Astrocyte (in vitro differentiated cells and primary cell): ENCODE results near the gene CERT1. TPM values are rescaled to one million over a fixed set of nuclear protein-coding genes. Genes with fewer than 3 reads are reported as not detected.
"Not testable (repeated sequence)": the region's sequence is repeated elsewhere in the genome, so short reads cannot be mapped to it uniquely, and the experiment has no call there.

Experiments used
- DNase-seq: peaks from one replicate; pipeline ENCODE4 v3.0.0-alpha.2; 2010; ENCODE audit warnings: low read depth
- FAIRE-seq: peaks from 2 replicates; lab custom pipeline; 2011; peaks lifted over from hg19 to GRCh38; lab: Jason Lieb, UNC
- H2AFZ ChIP-seq: 2 replicates; pipeline ENCODE4 v1.6.0; 2012; ENCODE audit warnings: low read depth, low read length, inconsistent platforms
- H3K27ac ChIP-seq: 2 replicates; pipeline ENCODE4 v1.5.1; 2011; ENCODE audit warnings: low read depth, low read length, inconsistent platforms
- H3K27me3 ChIP-seq: 2 replicates; pipeline ENCODE4 v1.6.0; 2011; ENCODE audit warnings: low read length, inconsistent platforms; ENCODE audit not compliant: insufficient read depth
- H3K36me3 ChIP-seq: 2 replicates; pipeline ENCODE4 v1.5.1; 2011; ENCODE audit warnings: low read length, inconsistent platforms; ENCODE audit not compliant: insufficient read depth
- H3K4me1 ChIP-seq: 2 replicates; pipeline ENCODE4 v1.5.1; 2011; ENCODE audit warnings: low read length, inconsistent platforms; ENCODE audit not compliant: insufficient read depth
- H3K4me2 ChIP-seq: 2 replicates; pipeline ENCODE4 v1.6.0; 2012; ENCODE audit warnings: low read length, inconsistent platforms
- H3K4me3 ChIP-seq: 2 replicates; pipeline ENCODE4 v1.5.1; 2011; ENCODE audit warnings: low read depth, mild to moderate bottlenecking, low read length, inconsistent platforms; ENCODE audit not compliant: insufficient read depth
- H3K79me2 ChIP-seq: 2 replicates; pipeline ENCODE4 v1.6.0; 2012; ENCODE audit warnings: mild to moderate bottlenecking, low read length, inconsistent platforms; ENCODE audit not compliant: insufficient read depth
- H3K9ac ChIP-seq: 2 replicates; pipeline ENCODE4 v1.6.0; 2012; ENCODE audit warnings: mild to moderate bottlenecking, low read length, inconsistent platforms
- H3K9me3 ChIP-seq: 2 replicates; pipeline ENCODE4 v1.5.1; 2012; ENCODE audit warnings: low read depth, mild to moderate bottlenecking, low read length, inconsistent platforms; ENCODE audit not compliant: insufficient read depth
- H4K20me1 ChIP-seq: 2 replicates; pipeline ENCODE4 v1.6.0; 2012; ENCODE audit warnings: low read length, inconsistent platforms; ENCODE audit not compliant: insufficient read depth
- H3K27ac Mint-ChIP-seq: one replicate; pipeline ENCODE4 v1.8.0; 2021; ENCODE audit warnings: mild to moderate bottlenecking, mixed read lengths; ENCODE audit not compliant: unreplicated experiment
- H3K27me3 Mint-ChIP-seq: one replicate; pipeline ENCODE4 v1.8.0; 2021; ENCODE audit warnings: low read depth, mixed read lengths; ENCODE audit not compliant: unreplicated experiment
- H3K36me3 Mint-ChIP-seq: one replicate; pipeline ENCODE4 v1.8.0; 2021; ENCODE audit warnings: low read depth, mixed read lengths; ENCODE audit not compliant: unreplicated experiment
- H3K4me1 Mint-ChIP-seq: one replicate; pipeline ENCODE4 v1.8.0; 2021; ENCODE audit warnings: low read depth, mixed read lengths; ENCODE audit not compliant: unreplicated experiment
- H3K4me3 Mint-ChIP-seq: one replicate; pipeline ENCODE4 v1.8.0; 2021; ENCODE audit warnings: mild to moderate bottlenecking, moderate library complexity, mixed read lengths; ENCODE audit not compliant: unreplicated experiment
- H3K9me3 Mint-ChIP-seq: one replicate; pipeline ENCODE4 v1.8.0; 2021; ENCODE audit warnings: mild to moderate bottlenecking, mixed read lengths; ENCODE audit not compliant: unreplicated experiment
- EZH2 ChIP-seq: IDR thresholded peaks from 2 replicates; pipeline ENCODE4 v1.6.1; 2012; ENCODE audit warnings: mild to moderate bottlenecking, low read length, inconsistent platforms; ENCODE audit not compliant: insufficient read depth
- total RNA-seq: library from RNA; stranded (reverse); gene quantifications from 2 replicates; pipeline ENCODE4 v1.2.1, GENCODE V29; 2021
- TF ChIP-seq, protein P1 (sequence below): IDR thresholded peaks from 2 replicates; pipeline ENCODE4 v1.5.1; 2011; ENCODE audit warnings: low read depth, mild to moderate bottlenecking, inconsistent platforms, low read length, moderate library complexity; ENCODE audit not compliant: insufficient read depth

Gene CERT1
- total RNA-seq, 1 donor from 2014 or later: 29.6 TPM

DNA sequence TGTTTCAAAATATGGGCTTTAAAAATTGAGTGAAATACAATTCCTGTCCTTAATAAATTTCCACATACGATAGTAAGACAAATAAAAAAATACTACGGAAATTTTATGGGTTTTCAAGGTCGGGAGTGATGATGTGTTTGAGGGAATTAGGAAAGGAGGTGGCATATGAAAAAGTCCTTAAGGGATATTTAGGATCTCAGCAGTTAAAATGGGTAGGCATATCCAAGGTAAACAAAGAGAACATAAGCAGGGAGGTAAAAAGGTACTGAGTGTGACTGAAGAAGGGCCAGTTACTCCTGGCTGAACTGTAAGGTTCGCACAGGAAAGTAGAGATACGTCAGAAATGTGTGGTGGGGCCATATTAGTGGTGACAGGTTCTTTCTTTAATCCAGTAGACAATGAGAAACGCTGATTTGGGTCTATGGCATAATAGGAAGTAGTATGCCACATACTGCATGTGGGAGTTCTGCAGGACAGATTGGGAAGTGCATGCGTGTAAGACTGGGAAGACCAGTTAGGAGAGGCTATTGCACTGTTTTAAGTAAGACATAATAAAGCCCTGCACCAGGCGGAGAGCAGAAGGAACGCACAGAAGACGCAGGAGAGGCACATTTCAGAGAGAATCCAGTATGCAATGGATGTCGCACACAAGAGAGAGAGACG lies 175.3 kb downstream of the CERT1 start:
- FAIRE-seq: no peak

DNA sequence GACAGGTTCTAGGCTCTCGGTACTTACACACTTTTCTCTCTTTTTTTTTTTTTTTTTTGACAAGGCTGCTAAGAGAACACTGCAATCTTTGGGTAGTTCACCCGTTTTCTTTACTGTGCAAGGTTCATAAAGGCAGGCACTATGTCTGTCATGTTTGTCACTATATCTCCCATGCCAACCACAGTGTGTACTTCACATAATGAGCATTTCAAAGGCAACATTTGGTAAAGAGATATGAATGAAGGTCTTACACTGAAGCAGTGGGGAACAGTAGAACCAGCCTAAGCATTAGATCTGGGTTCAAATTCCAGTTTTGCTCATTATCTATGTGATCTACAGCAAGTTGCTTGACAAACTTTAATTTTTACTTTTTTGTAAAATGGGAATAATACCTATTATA lies 175.9 kb downstream of the CERT1 start:
- H3K4me1 Mint-ChIP-seq: peaks cover 7% of the 10 kb centered on the region
- H3K4me2 ChIP-seq: no peak overlapping the region
- H2AFZ ChIP-seq: no peak overlapping the region
- no peaks in the 10 kb centered on the region for H3K27me3 Mint-ChIP-seq
- H3K9me3 ChIP-seq: no peaks in the 10 kb centered on the region
- no peak overlapping the region for H3K27ac ChIP-seq
- no peak overlapping the region for H3K27ac Mint-ChIP-seq
- peaks cover 3% of the 10 kb centered on the region for H3K36me3 ChIP-seq
- FAIRE-seq: no peak
- H4K20me1 ChIP-seq: peaks cover 27% of the 10 kb centered on the region
- no peaks in the 10 kb centered on the region for H3K9me3 Mint-ChIP-seq
- peaks cover 10% of the 10 kb centered on the region for H3K4me1 ChIP-seq
- no peak overlapping the region for H3K9ac ChIP-seq
- no peak overlapping the region for H3K4me3 ChIP-seq
- no peaks in the 10 kb centered on the region for H3K27me3 ChIP-seq
- H3K79me2 ChIP-seq: peaks cover 33% of the 10 kb centered on the region
- H3K36me3 Mint-ChIP-seq: no peaks in the 10 kb centered on the region
- no peak for DNase-seq
- H3K4me3 Mint-ChIP-seq: no peak overlapping the region
- no peak for TF ChIP-seq EZH2
- TF ChIP-seq, protein P1, sequence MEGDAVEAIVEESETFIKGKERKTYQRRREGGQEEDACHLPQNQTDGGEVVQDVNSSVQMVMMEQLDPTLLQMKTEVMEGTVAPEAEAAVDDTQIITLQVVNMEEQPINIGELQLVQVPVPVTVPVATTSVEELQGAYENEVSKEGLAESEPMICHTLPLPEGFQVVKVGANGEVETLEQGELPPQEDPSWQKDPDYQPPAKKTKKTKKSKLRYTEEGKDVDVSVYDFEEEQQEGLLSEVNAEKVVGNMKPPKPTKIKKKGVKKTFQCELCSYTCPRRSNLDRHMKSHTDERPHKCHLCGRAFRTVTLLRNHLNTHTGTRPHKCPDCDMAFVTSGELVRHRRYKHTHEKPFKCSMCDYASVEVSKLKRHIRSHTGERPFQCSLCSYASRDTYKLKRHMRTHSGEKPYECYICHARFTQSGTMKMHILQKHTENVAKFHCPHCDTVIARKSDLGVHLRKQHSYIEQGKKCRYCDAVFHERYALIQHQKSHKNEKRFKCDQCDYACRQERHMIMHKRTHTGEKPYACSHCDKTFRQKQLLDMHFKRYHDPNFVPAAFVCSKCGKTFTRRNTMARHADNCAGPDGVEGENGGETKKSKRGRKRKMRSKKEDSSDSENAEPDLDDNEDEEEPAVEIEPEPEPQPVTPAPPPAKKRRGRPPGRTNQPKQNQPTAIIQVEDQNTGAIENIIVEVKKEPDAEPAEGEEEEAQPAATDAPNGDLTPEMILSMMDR: no peak

More for the DNA sequence above, 175.3 kb downstream of the CERT1 start:
- peak overlapping the region; percentile 97 for H3K4me3 ChIP-seq
- Mint-ChIP-seq H3K36me3 (no peaks in the 10 kb centered on the region), H3K27me3 (no peaks in the 10 kb centered on the region), H3K4me3 (no peak overlapping the region), H3K4me1 (peaks cover 11% of the 10 kb centered on the region), H3K9me3 (no peaks in the 10 kb centered on the region), H3K27ac (no peak overlapping the region)
- peak overlapping the region; percentile 92 for H3K4me2 ChIP-seq
- peaks cover 10% of the 10 kb centered on the region for H3K4me1 ChIP-seq
- no peaks in the 10 kb centered on the region for H3K27me3 ChIP-seq
- peak; percentile 83 for DNase-seq
- H3K79me2 ChIP-seq: peaks cover 39% of the 10 kb centered on the region
- peaks cover 3% of the 10 kb centered on the region for H3K36me3 ChIP-seq
- peak overlapping the region; percentile 96 for H2AFZ ChIP-seq
- H3K27ac ChIP-seq: peak overlapping the region; percentile 91
- H3K9ac ChIP-seq: peak overlapping the region; percentile 89
- no peaks in the 10 kb centered on the region for H3K9me3 ChIP-seq
- H4K20me1 ChIP-seq: peaks cover 31% of the 10 kb centered on the region
- TF ChIP-seq EZH2: no peak
- TF ChIP-seq, protein P1: peak; percentile 54

- not testable (repeated sequence) for FAIRE-seq, H3K27ac Mint-ChIP-seq, DNase-seq, H3K4me1 Mint-ChIP-seq, H3K4me3 Mint-ChIP-seq, H3K4me1 ChIP-seq, H3K9me3 ChIP-seq, H3K27me3 Mint-ChIP-seq, H3K9me3 Mint-ChIP-seq, H3K36me3 Mint-ChIP-seq, H3K4me3 ChIP-seq, H2AFZ ChIP-seq, H3K27ac ChIP-seq, H3K4me2 ChIP-seq, H3K36me3 ChIP-seq, H3K27me3 ChIP-seq, H3K9ac ChIP-seq
- H4K20me1 ChIP-seq: peaks cover 17% of the 10 kb centered on the region
- H3K79me2 ChIP-seq: peaks cover 22% of the 10 kb centered on the region
Observed at GRCh38 chr5:75334413-75334812, 177.0 kb downstream of the CERT1 start.

DNA sequence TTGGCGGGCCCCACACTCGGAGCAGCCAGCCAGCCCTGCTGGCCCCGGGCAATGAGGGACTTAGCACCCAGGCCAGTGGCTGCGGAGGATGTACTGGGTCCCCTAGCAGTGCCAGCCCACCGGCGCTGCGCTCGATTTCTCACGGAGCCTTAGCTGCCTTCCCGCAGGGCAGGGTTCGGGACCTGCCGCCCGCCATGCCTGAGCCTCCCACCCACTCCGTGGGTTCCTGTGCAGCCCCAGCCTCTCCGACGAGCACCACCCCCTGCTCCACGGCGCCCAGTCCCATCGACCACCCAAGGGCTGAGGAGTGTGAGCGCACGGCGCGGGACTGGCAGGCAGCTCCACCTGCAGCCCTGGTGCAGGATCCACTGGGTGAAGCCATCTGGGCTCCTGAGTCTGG lies 177.7 kb downstream of the CERT1 start:
- H3K9me3 Mint-ChIP-seq, H3K4me1 ChIP-seq, H3K27me3 Mint-ChIP-seq, H3K36me3 ChIP-seq, H3K9ac ChIP-seq, H3K4me1 Mint-ChIP-seq, H3K9me3 ChIP-seq, FAIRE-seq, H3K4me2 ChIP-seq, H3K27ac Mint-ChIP-seq, H3K27me3 ChIP-seq, H3K36me3 Mint-ChIP-seq, DNase-seq, H3K4me3 ChIP-seq, H2AFZ ChIP-seq, H3K27ac ChIP-seq, H3K4me3 Mint-ChIP-seq: not testable (repeated sequence)
- Histone ChIP-seq H4K20me1 (peaks cover 13% of the 10 kb centered on the region), H3K79me2 (peaks cover 17% of the 10 kb centered on the region)
